ES-I3 (cell line): ENCODE data around the gene DNAH9.

Experiments used
- H3K36me3 ChIP-seq: 2 replicates; pipeline ENCODE4 v1.6.1; 2013; ENCODE audit warnings: mild to moderate bottlenecking, low read length, control low read depth, moderate library complexity; ENCODE audit not compliant: insufficient read depth
- H3K4me1 ChIP-seq: 2 replicates; pipeline ENCODE4 v1.6.1; 2013; ENCODE audit warnings: mild to moderate bottlenecking, control low read depth, low read length; ENCODE audit not compliant: insufficient read depth
- H3K9ac ChIP-seq: 2 replicates; pipeline ENCODE4 v1.6.1; 2013; ENCODE audit warnings: low read depth, mild to moderate bottlenecking, low read length, moderate library complexity
- H3K9me3 ChIP-seq: 2 replicates; pipeline ENCODE4 v1.6.1; 2013; ENCODE audit warnings: mild to moderate bottlenecking, low read length, moderate library complexity; ENCODE audit not compliant: control insufficient read depth, insufficient read depth

Gene DNAH9

GRCh38 chr17:11898526-11899235 lies 300.4 kb downstream of the DNAH9 start:
- Histone ChIP-seq H3K36me3 (no peaks in the 10 kb centered on the region), H3K9ac (no peak overlapping the region), H3K4me1 (no peaks in the 10 kb centered on the region), H3K9me3 (no peaks in the 10 kb centered on the region)

GRCh38 chr17:11899537-11899942 lies 301.3 kb downstream of the DNAH9 start:
- Histone ChIP-seq H3K4me1 (no peaks in the 10 kb centered on the region), H3K9ac (no peak overlapping the region)

GRCh38 chr17:11900041-11900476 lies 301.8 kb downstream of the DNAH9 start:
- Histone ChIP-seq H3K4me1 (no peaks in the 10 kb centered on the region), H3K9me3 (no peaks in the 10 kb centered on the region), H3K36me3 (no peaks in the 10 kb centered on the region)

More at GRCh38 chr17:11899537-11899942, 301.3 kb downstream of the DNAH9 start:
- no peaks in the 10 kb centered on the region for H3K9me3 ChIP-seq
- no peaks in the 10 kb centered on the region for H3K36me3 ChIP-seq

DNA sequence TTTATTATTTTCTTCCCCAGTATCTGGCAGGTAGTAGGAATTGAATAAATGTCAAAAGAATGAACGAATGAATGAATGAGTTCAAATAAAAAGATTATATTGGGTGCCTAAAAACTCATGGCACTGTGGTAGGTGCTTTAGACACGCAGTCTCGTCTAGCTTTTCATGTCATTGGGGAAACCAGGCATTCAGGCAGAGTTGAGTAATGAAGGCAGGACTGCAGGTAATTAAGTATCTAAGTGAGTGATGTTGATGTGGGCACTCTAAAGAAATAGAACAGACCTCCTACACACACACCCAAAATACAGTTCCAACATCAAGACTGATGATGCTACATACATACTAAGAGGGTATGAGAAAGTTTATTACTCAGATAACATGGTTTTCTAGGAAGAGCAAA lies 302.4 kb downstream of the DNAH9 start:
- Histone ChIP-seq H3K9me3 (no peaks in the 10 kb centered on the region), H3K36me3 (no peaks in the 10 kb centered on the region), H3K4me1 (no peaks in the 10 kb centered on the region), H3K9ac (no peak overlapping the region)

More at GRCh38 chr17:11900041-11900476, 301.8 kb downstream of the DNAH9 start:
- H3K9ac ChIP-seq: no peak overlapping the region

DNA sequence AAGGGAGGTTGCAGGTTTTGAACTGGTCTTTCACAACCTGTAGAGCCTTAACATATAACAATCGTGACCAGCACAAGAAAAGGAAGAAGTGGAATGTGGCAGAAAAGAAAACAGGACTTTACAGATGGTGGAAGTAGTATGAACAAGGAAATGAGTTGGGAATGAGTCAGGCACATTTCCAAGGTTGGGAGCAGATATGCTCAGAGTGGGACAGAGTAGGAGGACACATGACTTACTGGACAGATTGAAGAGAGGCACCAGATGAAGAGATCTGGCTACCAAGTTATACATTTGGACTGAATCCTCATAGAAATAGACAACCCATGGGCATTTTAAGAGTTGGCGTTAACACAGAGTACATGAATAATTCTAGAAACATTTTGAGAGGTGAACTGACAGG lies 303.7 kb downstream of the DNAH9 start:
- Histone ChIP-seq H3K9me3 (no peaks in the 10 kb centered on the region), H3K36me3 (no peaks in the 10 kb centered on the region), H3K4me1 (no peaks in the 10 kb centered on the region), H3K9ac (no peak overlapping the region)

DNA sequence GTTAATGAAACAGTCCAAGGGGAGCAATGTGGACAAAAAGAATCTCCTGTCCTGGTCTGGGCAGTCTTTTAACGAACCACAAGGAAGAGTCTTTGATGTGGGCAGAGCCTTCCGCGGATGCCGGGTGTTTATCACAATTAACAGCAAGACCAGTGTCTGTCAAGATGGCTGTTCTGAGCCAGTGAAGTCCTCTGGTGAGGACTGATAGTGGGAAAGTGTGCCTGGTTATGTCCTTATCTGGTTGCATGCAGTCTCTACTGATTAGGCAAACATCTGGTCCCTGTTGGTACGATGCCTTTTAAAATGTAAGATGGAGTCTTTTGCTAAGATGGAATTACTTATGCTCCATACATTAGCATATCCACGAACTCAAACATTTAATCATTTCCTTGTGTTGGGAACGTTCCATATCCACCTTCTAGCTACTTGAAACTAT lies 310.5 kb downstream of the DNAH9 start:
- Histone ChIP-seq H3K9me3 (no peaks in the 10 kb centered on the region), H3K4me1 (no peaks in the 10 kb centered on the region), H3K9ac (no peak overlapping the region), H3K36me3 (no peaks in the 10 kb centered on the region)

DNA sequence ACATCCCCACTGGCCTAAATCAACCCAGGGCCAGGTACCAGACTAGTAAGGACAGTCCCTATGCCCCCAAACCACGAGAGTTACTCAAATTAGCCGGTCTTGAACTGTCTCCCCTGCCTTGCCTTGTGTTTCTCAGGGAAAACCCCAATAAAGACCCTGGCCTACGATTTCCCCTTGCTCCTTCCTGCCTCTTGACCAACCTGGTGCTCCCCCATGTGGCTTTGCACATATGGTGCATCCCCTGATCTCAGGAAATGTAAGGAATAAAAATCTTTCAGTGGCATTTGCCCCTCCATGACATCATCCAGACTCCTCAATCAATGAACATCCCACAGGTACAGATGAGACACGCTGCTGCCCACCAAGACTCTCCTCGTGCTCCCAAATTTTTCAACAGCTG lies 311.1 kb downstream of the DNAH9 start:
- Histone ChIP-seq H3K36me3 (no peaks in the 10 kb centered on the region), H3K9ac (no peak overlapping the region), H3K4me1 (no peaks in the 10 kb centered on the region), H3K9me3 (no peaks in the 10 kb centered on the region)

DNA sequence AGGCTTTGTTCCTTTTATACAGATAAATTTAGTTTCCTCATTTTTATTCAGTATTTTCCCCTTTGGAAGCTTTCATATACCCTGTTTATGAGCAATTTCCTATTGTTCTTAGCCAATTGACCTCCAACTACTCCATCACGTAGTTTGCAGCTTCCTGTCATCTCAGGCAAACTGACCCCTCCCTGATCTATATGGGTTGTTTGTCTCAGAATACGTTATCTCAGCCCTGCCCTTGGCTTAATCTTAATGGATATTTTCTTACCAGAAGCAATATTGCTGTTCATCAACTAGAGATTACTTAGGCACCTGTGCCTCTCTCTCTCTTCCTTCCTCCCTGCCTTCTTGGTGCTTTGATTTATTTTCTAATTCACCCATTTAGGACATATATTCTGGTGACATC lies 317.8 kb downstream of the DNAH9 start:
- Histone ChIP-seq H3K36me3 (no peaks in the 10 kb centered on the region), H3K4me1 (no peaks in the 10 kb centered on the region), H3K9me3 (no peaks in the 10 kb centered on the region), H3K9ac (no peak overlapping the region)

DNA sequence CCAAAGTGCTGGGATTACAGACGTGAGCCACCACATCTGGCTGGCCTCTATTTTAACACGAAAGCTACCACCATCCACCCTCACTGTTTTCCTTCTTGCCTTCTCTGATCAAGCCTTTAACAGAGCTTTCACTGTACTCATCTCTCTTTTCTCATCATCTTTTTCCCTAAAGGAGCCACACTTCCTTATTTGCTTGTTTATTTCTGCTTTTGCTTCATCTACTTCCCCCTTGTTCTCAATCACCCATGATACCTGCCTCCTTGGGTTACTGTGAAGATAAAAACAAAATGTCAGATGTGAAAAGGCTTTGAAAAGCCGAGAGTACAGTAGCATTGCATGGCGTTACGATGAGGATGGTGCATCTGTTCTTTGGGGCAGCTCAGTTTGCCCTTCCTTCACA lies 319.1 kb downstream of the DNAH9 start:
- no peak overlapping the region for H3K9ac ChIP-seq
- no peaks in the 10 kb centered on the region for H3K9me3 ChIP-seq
- no peaks in the 10 kb centered on the region for H3K4me1 ChIP-seq
- H3K36me3 ChIP-seq: no peaks in the 10 kb centered on the region

GRCh38 chr17:11921296-11921695 lies 323.0 kb downstream of the DNAH9 start:
- H3K4me1 ChIP-seq: no peaks in the 10 kb centered on the region
- H3K9me3 ChIP-seq: no peaks in the 10 kb centered on the region
- H3K9ac ChIP-seq: no peak overlapping the region
- no peaks in the 10 kb centered on the region; the same call in 1 of the 2 replicates for H3K36me3 ChIP-seq

- no peak overlapping the region for H3K9ac ChIP-seq
- H3K9me3 ChIP-seq: no peaks in the 10 kb centered on the region
- no peaks in the 10 kb centered on the region for H3K4me1 ChIP-seq
- H3K36me3 ChIP-seq: no peaks in the 10 kb centered on the region; the same call in 1 of the 2 replicates
Observed at GRCh38 chr17:11922638-11923037, 324.4 kb downstream of the DNAH9 start.

GRCh38 chr17:11924076-11924475 lies 325.8 kb downstream of the DNAH9 start:
- H3K9me3 ChIP-seq: no peaks in the 10 kb centered on the region
- H3K4me1 ChIP-seq: peaks cover 7% of the 10 kb centered on the region
- no peak overlapping the region for H3K9ac ChIP-seq
- H3K36me3 ChIP-seq: no peaks in the 10 kb centered on the region; the same call in 1 of the 2 replicates

DNA sequence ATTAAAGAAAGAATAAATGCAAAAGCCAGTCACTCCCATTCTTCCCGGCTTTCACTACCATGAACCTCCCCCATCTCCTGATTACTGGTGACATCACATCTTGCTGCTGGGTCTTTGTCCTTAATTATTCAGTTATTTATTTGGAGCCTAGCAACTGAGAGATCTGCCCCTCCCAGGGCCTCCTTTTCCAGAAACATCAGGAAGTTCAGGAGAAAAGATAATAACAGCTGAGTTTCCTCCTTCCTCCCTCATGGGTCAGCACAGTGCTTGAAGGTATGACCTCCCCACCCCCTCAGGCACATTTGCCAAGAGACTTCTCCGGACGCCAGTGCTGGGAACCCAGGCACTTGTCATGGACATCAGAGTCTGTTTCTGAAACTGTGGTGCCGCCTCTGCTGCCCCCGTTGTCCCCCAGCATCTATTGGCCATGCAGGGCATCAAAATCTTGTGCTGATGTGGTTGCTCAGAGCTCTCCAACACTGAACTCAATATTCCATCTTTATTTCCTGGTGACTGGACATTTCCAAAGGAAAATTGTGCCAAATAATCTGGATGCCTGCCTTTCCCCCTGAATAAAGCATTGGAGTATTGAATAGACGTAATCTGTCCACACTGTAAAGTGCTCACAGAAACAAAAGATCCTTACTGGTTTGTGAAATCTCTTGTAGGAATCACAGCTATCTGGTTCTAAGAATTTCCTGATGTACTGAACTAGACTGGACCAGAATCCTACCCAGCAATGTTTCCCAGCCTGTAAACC lies 327.2 kb downstream of the DNAH9 start:
- H3K4me1 ChIP-seq: peaks cover 7% of the 10 kb centered on the region
- H3K9me3 ChIP-seq: no peaks in the 10 kb centered on the region
- H3K9ac ChIP-seq: no peak overlapping the region
- H3K36me3 ChIP-seq: no peaks in the 10 kb centered on the region; the same call in 1 of the 2 replicates

GRCh38 chr17:11928436-11928835 lies 330.2 kb downstream of the DNAH9 start:
- Histone ChIP-seq H3K9me3 (no peaks in the 10 kb centered on the region), H3K36me3 (no peaks in the 10 kb centered on the region; the same call in 1 of the 2 replicates), H3K9ac (no peak overlapping the region), H3K4me1 (peaks cover 7% of the 10 kb centered on the region)
